Measurements from ENCODE around the gene RCAN1. TPM values are rescaled to one million over a fixed set of nuclear protein-coding genes. Genes with fewer than 3 reads are reported as not detected.
"Not testable (repeated sequence)": the region's sequence is repeated elsewhere in the genome, so short reads cannot be mapped to it uniquely, and the experiment has no call there.

Gene RCAN1
- total RNA-seq, 1 donor from 2014 or later, result 22.1 TPM

- TF ChIP-seq CTCF (IDR thresholded peaks at IDR 0.05; ENCODE audit: insufficient read depth, low read length, severe bottlenecking), result no peak
- DNase-seq (ENCODE audit: low read depth), result no peak
- no peak for FAIRE-seq
- no peaks in the 10 kb centered on the region for H3K27me3 ChIP-seq (ENCODE audit: control insufficient read depth, insufficient read depth, low read length)
- no peak overlapping the region for H3K4me3 ChIP-seq (ENCODE audit: low read depth, low read length)
- H3K36me3 ChIP-seq (ENCODE audit: control insufficient read depth, insufficient read depth, low read length), result no peaks in the 10 kb centered on the region
Measured at GRCh38 chr21:34570313-34570712, 44.6 kb downstream of the RCAN1 start.

GRCh38 chr21:34569381-34569979, 45.4 kb downstream of the RCAN1 start:
- no peaks in the 10 kb centered on the region for H3K27me3 ChIP-seq (ENCODE audit: control insufficient read depth, insufficient read depth, low read length)
- TF ChIP-seq CTCF (IDR thresholded peaks at IDR 0.05; ENCODE audit: insufficient read depth, low read length, severe bottlenecking), result no peak
- H3K36me3 ChIP-seq (ENCODE audit: control insufficient read depth, insufficient read depth, low read length), result no peaks in the 10 kb centered on the region
- no peak for DNase-seq (ENCODE audit: low read depth)
- H3K4me3 ChIP-seq (ENCODE audit: low read depth, low read length), result no peak overlapping the region
- FAIRE-seq, result no peak

DNA sequence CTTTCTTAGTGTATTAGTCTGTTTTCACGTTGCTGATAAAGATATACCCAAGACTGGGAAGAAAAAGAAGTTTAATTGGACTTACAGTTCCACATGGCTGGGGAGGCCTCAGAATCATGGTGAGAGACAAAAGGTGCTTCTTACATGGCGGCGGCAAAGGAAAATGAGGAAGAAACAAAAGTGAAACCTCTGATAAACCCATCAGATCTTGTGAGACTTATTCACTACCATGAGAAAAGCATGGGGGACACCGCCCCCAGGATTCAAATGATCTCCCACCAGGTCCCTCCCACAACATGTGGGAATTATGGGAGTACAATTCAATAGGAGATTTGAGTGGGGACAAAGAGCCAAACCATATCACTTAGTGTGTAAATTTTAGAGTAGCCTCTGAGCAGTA, 46.1 kb downstream of the RCAN1 start:
- DNase-seq (ENCODE audit: low read depth); FAIRE-seq: not testable (repeated sequence)

DNA sequence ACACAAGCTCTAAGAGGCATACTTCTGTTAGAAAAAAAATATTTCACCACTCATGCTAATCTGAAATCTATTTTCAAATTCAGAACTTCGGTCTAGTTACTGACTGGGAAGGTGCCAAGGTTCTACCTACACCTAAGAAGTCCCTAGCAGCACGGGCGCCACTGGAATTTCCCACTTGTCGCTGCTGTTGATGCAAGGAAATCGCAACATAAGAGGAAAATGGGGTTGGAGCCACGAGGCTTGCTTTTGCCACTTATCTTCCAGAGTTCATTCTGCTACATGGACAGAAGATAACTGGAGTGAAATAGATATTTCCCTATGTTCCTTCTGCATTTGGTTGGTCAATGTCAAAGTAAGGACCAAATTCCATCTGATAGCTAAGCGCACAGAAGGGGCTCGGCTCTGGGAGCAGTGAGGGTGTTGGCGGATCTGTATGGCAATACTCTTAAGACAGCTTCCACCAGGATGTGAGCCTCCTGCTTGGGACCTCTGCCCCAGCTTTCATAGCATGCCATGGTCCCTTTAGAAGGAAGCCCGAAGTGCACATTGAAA, 47.2 kb downstream of the RCAN1 start:
- no peak for DNase-seq (ENCODE audit: low read depth)
- Histone ChIP-seq H3K27me3 (ENCODE audit: control insufficient read depth, insufficient read depth, low read length) (no peaks in the 10 kb centered on the region), H3K36me3 (ENCODE audit: control insufficient read depth, insufficient read depth, low read length) (no peaks in the 10 kb centered on the region), H3K4me3 (ENCODE audit: low read depth, low read length) (no peak overlapping the region)
- TF ChIP-seq CTCF (IDR thresholded peaks at IDR 0.05; ENCODE audit: insufficient read depth, low read length, severe bottlenecking), result no peak
- no peak for FAIRE-seq

More for the DNA sequence above, 46.1 kb downstream of the RCAN1 start:
- H3K36me3 ChIP-seq (ENCODE audit: control insufficient read depth, insufficient read depth, low read length); H3K4me3 ChIP-seq (ENCODE audit: low read depth, low read length); H3K27me3 ChIP-seq (ENCODE audit: control insufficient read depth, insufficient read depth, low read length): not testable (repeated sequence)

GRCh38 chr21:34565238-34565637, 49.7 kb downstream of the RCAN1 start:
- Histone ChIP-seq H3K27me3 (ENCODE audit: control insufficient read depth, insufficient read depth, low read length) (no peaks in the 10 kb centered on the region), H3K4me3 (ENCODE audit: low read depth, low read length) (no peak overlapping the region), H3K36me3 (ENCODE audit: control insufficient read depth, insufficient read depth, low read length) (no peaks in the 10 kb centered on the region)
- TF ChIP-seq CTCF (IDR thresholded peaks at IDR 0.05; ENCODE audit: insufficient read depth, low read length, severe bottlenecking), result no peak
- no peak for FAIRE-seq
- DNase-seq (ENCODE audit: low read depth), result no peak

DNA sequence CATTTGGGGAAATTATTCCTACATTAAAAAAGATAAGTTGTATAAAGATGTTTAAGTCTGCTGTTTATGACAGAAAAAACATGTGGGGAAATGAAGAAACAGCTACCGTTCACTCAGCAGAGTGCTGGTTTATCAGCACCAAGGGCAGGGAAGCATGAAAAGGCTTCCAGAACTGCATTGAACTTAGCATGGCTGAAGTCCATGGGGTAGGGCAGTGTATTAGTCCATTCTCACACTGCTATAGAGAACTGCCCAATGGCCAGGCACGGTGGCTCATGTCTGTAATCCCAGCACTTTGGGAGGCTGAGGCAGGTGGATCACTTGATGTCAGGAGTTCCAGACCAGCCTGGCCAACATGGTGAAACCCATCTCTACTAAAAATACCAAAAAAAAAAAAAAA, 51.5 kb downstream of the RCAN1 start:
- not testable (repeated sequence) for H3K27me3 ChIP-seq (ENCODE audit: control insufficient read depth, insufficient read depth, low read length); DNase-seq (ENCODE audit: low read depth); H3K4me3 ChIP-seq (ENCODE audit: low read depth, low read length); FAIRE-seq; H3K36me3 ChIP-seq (ENCODE audit: control insufficient read depth, insufficient read depth, low read length)

GRCh38 chr21:34561806-34562205, 53.1 kb downstream of the RCAN1 start:
- DNase-seq (ENCODE audit: low read depth) (no peak), FAIRE-seq (no peak)
- no peaks in the 10 kb centered on the region for H3K36me3 ChIP-seq (ENCODE audit: control insufficient read depth, insufficient read depth, low read length)
- H3K27me3 ChIP-seq (ENCODE audit: control insufficient read depth, insufficient read depth, low read length), result no peaks in the 10 kb centered on the region
- no peak for TF ChIP-seq CTCF (IDR thresholded peaks at IDR 0.05; ENCODE audit: insufficient read depth, low read length, severe bottlenecking)
- no peak overlapping the region for H3K4me3 ChIP-seq (ENCODE audit: low read depth, low read length)
